Activated T-helper 9 cell treated with anti-CD3 and anti-CD28 coated beads, Interleukin-2, amount 50 U/mL, for 16 hours (primary cell): ENCODE results near the gene DNMT3A.

Experiments
- DNase-seq: peaks from one replicate; pipeline ENCODE4 v3.0.0-alpha.2; 2020; ENCODE audit warnings: low read depth

DNMT3A gene

GRCh38 chr2:25324905-25325592, 16.7 kb downstream of the DNMT3A start:
- no peak for DNase-seq

- DNase-seq: no peak
Observed at GRCh38 chr2:25324251-25324650, 17.5 kb downstream of the DNMT3A start.

GRCh38 chr2:25323610-25324189, 18.0 kb downstream of the DNMT3A start:
- DNase-seq: no peak

- peak; percentile 54 for DNase-seq
Observed at GRCh38 chr2:25323042-25323514, 18.6 kb downstream of the DNMT3A start.

GRCh38 chr2:25322312-25322711, 19.4 kb downstream of the DNMT3A start:
- DNase-seq: no peak

GRCh38 chr2:25320077-25320476, 21.6 kb downstream of the DNMT3A start:
- no peak for DNase-seq

- no peak for DNase-seq
Observed at GRCh38 chr2:25316101-25316500, 25.6 kb downstream of the DNMT3A start.

- DNase-seq: no peak
Observed at GRCh38 chr2:25315316-25315680, 26.4 kb downstream of the DNMT3A start.

- peak; percentile 80 for DNase-seq
Observed at GRCh38 chr2:25314514-25315315, 27.0 kb downstream of the DNMT3A start.

GRCh38 chr2:25313711-25314513, 27.8 kb downstream of the DNMT3A start:
- no peak for DNase-seq

- no peak for DNase-seq
Observed at GRCh38 chr2:25312958-25313710, 28.6 kb downstream of the DNMT3A start.

- DNase-seq: no peak
Observed at GRCh38 chr2:25311865-25312575, 29.7 kb downstream of the DNMT3A start.

- DNase-seq: no peak
Observed at GRCh38 chr2:25310965-25311864, 30.5 kb downstream of the DNMT3A start.

GRCh38 chr2:25310709-25310964, 31.1 kb downstream of the DNMT3A start:
- no peak for DNase-seq

- peak; percentile 43 for DNase-seq
Observed at GRCh38 chr2:25309402-25309801, 32.3 kb downstream of the DNMT3A start.

- no peak for DNase-seq
Observed at GRCh38 chr2:25308599-25308998, 33.1 kb downstream of the DNMT3A start.

GRCh38 chr2:25307949-25308557, 33.7 kb downstream of the DNMT3A start:
- no peak for DNase-seq

- no peak for DNase-seq
Observed at GRCh38 chr2:25306777-25307368, 34.9 kb downstream of the DNMT3A start.

- DNase-seq: no peak
Observed at GRCh38 chr2:25305775-25306174, 36.0 kb downstream of the DNMT3A start.
